HEK293T (cell line): Measurements from ENCODE around the gene SLC4A2.

Experiments used
- CTCF ChIA-PET: fragments of 350-600 bp; formaldehyde crosslinking; extraction: SDS; loops from one replicate; lab custom pipeline; 2021; ENCODE audit warnings: antibody characterized with exemption, inconsistent platforms; lab: Yijun Ruan, JAX
- POLR2A ChIA-PET: fragments of 350-600 bp; formaldehyde crosslinking; extraction: SDS; loops from one replicate; lab custom pipeline; 2020; ENCODE audit warnings: antibody characterized with exemption, inconsistent platforms; lab: Yijun Ruan, JAX
- DNase-seq: peaks from one replicate; pipeline ENCODE4 v3.0.0; 2012; ENCODE audit warnings: mixed read lengths; ENCODE audit errors: extremely low spot score
- ARNT ChIP-seq: fragments of 450-650 bp; IDR thresholded peaks from 2 replicates; pipeline ENCODE4 v1.6.1; 2017; ENCODE audit warnings: mild to moderate bottlenecking
- BHLHE40 ChIP-seq: fragments of 450-650 bp; IDR thresholded peaks from 2 replicates; pipeline ENCODE4 v1.6.1; 2016; ENCODE audit warnings: mild to moderate bottlenecking, moderate library complexity, borderline replicate concordance
- CTBP1 ChIP-seq: fragments of 450-650 bp; IDR thresholded peaks from 2 replicates; pipeline ENCODE4 v1.6.1; 2016; ENCODE audit warnings: borderline replicate concordance
- ELF4 ChIP-seq: fragments of 450-650 bp; IDR thresholded peaks from 2 replicates; pipeline ENCODE4 v1.6.1; 2017; ENCODE audit warnings: antibody characterized with exemption
- FOXA1 ChIP-seq: fragments of 450-650 bp; IDR thresholded peaks from 2 replicates; pipeline ENCODE4 v1.6.1; 2016; ENCODE audit warnings: mild to moderate bottlenecking
- FOXK2 ChIP-seq: fragments of 450-650 bp; IDR thresholded peaks from 2 replicates; pipeline ENCODE4 v1.6.1; 2016; ENCODE audit warnings: mild to moderate bottlenecking
- FOXM1 ChIP-seq: fragments of 450-650 bp; IDR thresholded peaks from 2 replicates; pipeline ENCODE4 v1.6.1; 2017; ENCODE audit warnings: mild to moderate bottlenecking, borderline replicate concordance
- HDGF ChIP-seq: fragments of 450-650 bp; IDR thresholded peaks from 2 replicates; pipeline ENCODE4 v1.6.1; 2017; ENCODE audit warnings: antibody characterized with exemption, borderline replicate concordance
- L3MBTL2 ChIP-seq: fragments of 450-650 bp; conservative IDR thresholded peaks from 2 replicates; pipeline ENCODE4 v1.6.1; 2016; ENCODE audit warnings: mild to moderate bottlenecking
- LEF1 ChIP-seq: fragments of 450-650 bp; IDR thresholded peaks from 2 replicates; pipeline ENCODE4 v1.6.1; 2017; ENCODE audit warnings: mild to moderate bottlenecking, borderline replicate concordance
- NFRKB ChIP-seq: fragments of 450-650 bp; IDR thresholded peaks from 2 replicates; pipeline ENCODE4 v1.6.1; 2016; ENCODE audit warnings: mild to moderate bottlenecking, moderate library complexity
- SP1 ChIP-seq: fragments of 450-650 bp; IDR thresholded peaks from 2 replicates; pipeline ENCODE4 v1.6.1; 2017
- SUZ12 ChIP-seq: fragments of 450-650 bp; IDR thresholded peaks from 2 replicates; pipeline ENCODE4 v1.6.1; 2016; ENCODE audit warnings: mild to moderate bottlenecking
- TARDBP ChIP-seq: fragments of 450-650 bp; IDR thresholded peaks from 2 replicates; pipeline ENCODE4 v1.6.1; 2016
- ZNF384 ChIP-seq: fragments of 450-650 bp; IDR thresholded peaks from 2 replicates; pipeline ENCODE4 v1.6.1; 2016
- TF ChIP-seq, protein P1 (sequence below): fragments of 450-650 bp; IDR thresholded peaks from 2 replicates; pipeline ENCODE4 v1.6.1; 2016

SLC4A2 gene

DNA sequence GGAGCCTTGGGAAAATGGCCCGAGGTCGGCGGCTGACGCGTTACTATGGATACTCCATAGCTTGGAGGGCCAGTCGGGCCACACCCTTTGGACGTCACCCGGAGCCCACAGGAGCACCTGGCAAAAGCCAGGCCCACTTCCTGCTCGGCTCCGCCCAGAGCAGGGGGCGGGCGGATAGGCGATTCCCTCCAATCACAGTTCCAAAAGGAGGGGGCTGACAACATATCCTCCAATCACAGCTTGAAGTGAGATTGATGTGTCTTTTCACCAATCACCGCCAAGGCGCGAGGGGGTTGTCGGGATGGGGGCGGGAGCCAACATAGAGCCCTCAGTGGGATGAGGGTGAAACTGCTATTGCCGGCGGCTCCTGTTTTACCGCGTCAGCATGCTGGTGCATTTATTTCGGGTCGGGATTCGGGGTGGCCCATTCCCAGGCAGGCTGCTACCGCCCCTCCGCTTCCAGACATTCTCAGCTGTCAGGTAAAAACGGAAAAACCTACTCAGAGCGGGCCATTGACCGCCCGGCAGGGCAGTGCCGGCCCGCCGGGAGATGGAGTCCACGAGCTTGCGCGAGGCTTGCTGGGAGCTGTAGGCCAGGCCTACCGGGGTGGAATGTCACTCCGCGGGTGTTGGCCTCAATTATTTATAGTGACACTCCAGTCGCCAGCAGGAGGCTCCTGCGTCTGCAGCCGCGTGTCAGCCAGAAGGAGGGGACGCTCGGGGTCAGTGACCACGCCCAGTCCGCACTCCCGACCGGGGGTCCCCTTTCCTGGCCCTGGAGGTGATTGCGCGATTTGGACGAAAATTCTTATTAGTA, 31.1 kb upstream of the SLC4A2 start, which contains the start of gene ABCB8:
Gene ABCB8 (plus strand): TSS at position 320 of the 817 bp plus-strand sequence. CDS start 66 bp downstream, at position 386.
- POLR2A ChIA-PET = interaction anchor here (0.8 to 2.4 kb wide), 21 partner anchors 10 to 199 kb away, joined by 3 to 30 read pairs (median 6); partner anchors contain the start of genes ABCF2, AGAP3, CDK5 and FASTK
- peak; percentile 100 for DNase-seq
- CTCF ChIA-PET = interaction anchor here (0.5 to 3.7 kb wide), 11 partner anchors 8 to 1882 kb away, joined by 3 to 40 read pairs (median 3); partner anchors contain the start of gene ASIC3
- TF ChIP-seq NFRKB (no peak), ELF4 (peak; percentile 95), L3MBTL2 (peak; percentile 76)
- TF ChIP-seq, protein P1, sequence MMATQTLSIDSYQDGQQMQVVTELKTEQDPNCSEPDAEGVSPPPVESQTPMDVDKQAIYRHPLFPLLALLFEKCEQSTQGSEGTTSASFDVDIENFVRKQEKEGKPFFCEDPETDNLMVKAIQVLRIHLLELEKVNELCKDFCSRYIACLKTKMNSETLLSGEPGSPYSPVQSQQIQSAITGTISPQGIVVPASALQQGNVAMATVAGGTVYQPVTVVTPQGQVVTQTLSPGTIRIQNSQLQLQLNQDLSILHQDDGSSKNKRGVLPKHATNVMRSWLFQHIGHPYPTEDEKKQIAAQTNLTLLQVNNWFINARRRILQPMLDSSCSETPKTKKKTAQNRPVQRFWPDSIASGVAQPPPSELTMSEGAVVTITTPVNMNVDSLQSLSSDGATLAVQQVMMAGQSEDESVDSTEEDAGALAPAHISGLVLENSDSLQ = peak; percentile 99

DNA sequence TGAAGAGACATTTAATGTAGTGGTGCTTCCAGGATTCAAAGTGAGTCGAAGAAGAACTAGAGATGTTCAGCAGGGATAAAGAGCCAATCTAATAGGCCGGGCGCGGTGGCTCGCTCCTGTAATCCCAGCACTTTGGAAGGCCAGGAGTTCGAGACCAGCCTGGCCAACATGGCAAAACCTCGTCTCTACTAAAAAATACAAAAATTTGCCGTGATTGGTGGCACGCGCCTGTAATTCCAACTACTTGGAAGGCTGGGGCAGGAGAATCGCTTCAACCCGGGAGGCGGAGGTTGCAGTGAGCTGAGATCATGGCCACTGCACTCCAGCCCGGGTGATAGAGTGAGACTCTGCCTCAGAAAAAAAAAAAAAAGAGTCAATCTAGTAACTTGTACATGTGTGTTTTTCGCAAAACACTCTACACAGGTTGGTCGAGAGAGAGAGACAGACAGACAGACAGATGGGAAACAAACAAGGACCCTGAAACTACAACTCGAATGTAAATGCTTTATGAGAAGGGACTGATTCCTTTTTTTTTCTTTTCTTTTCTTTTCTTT, 30.4 kb upstream of the SLC4A2 start:
- DNase-seq = no peak
- TF ChIP-seq TARDBP (no peak), SUZ12 (no peak)
- ChIA-PET POLR2A (interaction anchor here (1.0 to 2.4 kb wide), 18 partner anchors 9 to 1404 kb away, joined by 3 to 30 read pairs (median 8); partner anchors contain the start of genes ABCF2, AGAP3, CDK5 and FASTK), CTCF (interaction anchor here (0.7 to 3.7 kb wide), 6 partner anchors 11 to 131 kb away, joined by 3 to 40 read pairs (median 4); partner anchors contain the start of gene ASIC3)

DNA sequence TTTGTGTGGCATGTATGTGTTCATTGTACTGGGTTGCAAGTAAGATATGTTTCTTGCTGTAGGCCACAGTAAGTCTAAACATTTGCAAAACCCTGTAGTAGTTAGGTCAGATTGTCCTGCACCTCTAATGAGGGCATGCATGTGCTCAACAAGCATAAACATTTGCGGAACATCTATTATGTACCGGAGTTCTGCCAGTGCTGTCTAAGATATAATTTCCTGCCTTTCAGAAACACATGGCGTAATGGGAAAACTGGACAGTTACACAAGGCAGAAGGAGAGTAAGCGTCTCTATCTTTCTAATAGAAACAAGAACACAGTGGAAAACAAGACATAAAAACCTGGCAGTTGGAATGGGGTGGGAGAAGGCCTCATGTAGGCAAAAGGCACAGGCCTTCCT, 28.4 kb upstream of the SLC4A2 start:
- POLR2A ChIA-PET = no interaction called here
- CTCF ChIA-PET = no interaction called here
- no peak for DNase-seq
- TF ChIP-seq L3MBTL2 (no peak), CTBP1 (no peak), TARDBP (no peak), HDGF (no peak), ARNT (no peak), FOXA1 (no peak), NFRKB (no peak), SUZ12 (no peak), SP1 (no peak), BHLHE40 (no peak), ZNF384 (no peak), LEF1 (no peak), ELF4 (no peak), FOXM1 (no peak), FOXK2 (no peak)
- TF ChIP-seq, protein P1 = no peak

DNA sequence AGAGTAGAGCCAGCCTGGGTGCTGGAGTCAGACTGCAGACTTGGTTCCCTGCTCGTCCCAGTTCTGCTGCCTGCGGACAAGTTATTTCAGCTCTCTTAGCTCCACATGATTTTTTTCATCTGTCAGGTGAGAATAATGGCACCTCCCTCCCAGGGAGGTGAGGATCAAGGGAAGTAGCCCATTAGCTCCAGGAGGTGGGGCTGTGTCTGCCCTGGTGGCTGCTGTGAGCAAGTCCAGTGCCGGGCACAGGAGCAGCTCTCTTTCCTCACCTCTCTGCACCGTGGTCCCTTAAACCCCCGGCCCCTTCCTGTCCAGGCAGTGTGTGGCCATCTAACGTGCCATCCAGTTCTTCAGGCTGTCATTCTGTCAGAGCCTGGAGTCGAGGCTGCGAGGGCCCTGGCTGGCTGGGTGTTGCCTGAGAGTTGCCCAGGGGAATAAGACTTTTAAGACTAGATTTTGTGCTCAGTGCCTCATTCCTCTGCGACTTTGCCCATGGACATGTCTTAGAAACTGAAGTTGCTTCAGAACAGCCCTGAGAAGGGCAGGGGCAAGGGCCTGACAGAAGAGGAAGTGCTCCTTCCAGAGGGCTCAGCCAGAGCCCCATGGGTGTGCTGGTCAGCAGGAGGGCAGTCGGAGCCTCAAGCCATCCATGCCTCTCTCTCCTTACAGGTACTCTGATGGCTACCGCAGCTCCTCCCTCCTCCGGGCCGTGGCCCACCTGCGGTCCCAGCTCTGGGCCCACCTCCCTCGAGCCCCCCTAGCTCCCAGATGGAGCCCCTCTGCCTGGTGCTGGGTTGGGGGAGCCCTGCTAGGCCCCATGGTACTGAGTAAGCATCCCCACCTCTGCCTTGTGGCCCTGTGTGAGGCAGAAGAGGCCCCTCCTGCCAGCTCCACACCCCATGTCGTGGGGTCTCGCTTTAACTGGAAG, 26.2 kb upstream of the SLC4A2 start:
- TF ChIP-seq TARDBP = no peak
- no peak for TF ChIP-seq NFRKB
- no peak for TF ChIP-seq FOXK2
- TF ChIP-seq, protein P1 = no peak
- no peak for TF ChIP-seq LEF1
- no peak for TF ChIP-seq HDGF
- TF ChIP-seq SUZ12 = no peak
- no peak for TF ChIP-seq SP1
- no peak for TF ChIP-seq ELF4
- TF ChIP-seq FOXM1 = no peak
- no peak for TF ChIP-seq ZNF384
- TF ChIP-seq ARNT = no peak
- TF ChIP-seq BHLHE40 = no peak
- no peak for TF ChIP-seq FOXA1
- TF ChIP-seq CTBP1 = no peak
- TF ChIP-seq L3MBTL2 = no peak
- no peak for DNase-seq
- CTCF ChIA-PET = no interaction called here
- POLR2A ChIA-PET = interaction anchor here (1.1 to 1.4 kb wide), 2 partner anchors 12 to 52 kb away, joined by 3 to 4 read pairs; no protein-coding TSS in a partner anchor

DNA sequence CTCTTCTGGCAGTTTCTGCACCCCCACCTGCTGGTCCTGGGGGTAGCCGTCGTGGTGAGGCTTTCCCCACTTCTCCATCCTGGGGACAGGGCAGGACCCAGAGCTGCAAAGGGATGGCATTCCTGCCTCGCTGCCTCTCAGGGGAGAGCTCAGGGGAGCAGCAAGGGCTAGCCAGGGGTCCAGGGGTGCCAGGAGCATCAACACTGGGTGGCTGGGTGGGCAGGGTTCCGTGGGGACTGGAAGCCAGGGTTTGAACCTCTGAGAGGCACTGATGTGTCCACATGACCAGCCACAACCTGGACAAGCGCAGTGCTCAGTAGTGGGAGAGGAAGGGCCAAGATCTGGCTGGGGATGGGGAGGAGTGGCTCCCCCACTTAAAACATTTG, 25.5 kb upstream of the SLC4A2 start:
- TF ChIP-seq ELF4 (no peak), TARDBP (no peak), FOXM1 (no peak), ARNT (no peak), CTBP1 (no peak), FOXK2 (no peak), ZNF384 (no peak), HDGF (no peak), L3MBTL2 (no peak), FOXA1 (no peak), SUZ12 (no peak), LEF1 (no peak), BHLHE40 (no peak), SP1 (no peak), NFRKB (no peak)
- TF ChIP-seq, protein P1 = no peak
- ChIA-PET CTCF (no interaction called here), POLR2A (no interaction called here)
- no peak for DNase-seq
